GM18873 (cell line): ENCODE results near the gene CLIC3.

Experiments used
- ATAC-seq: cut with Tn5 transposase; IDR thresholded peaks from one replicate; pipeline ENCODE4 v1.9.1; 2021; ENCODE audit warnings: mild to moderate bottlenecking, moderate library complexity, moderate number of reproducible peaks; ENCODE audit not compliant: unreplicated experiment, low FRiP score

The CLIC3 gene

GRCh38 chr9:136983656-136984314, 12.6 kb downstream of the CLIC3 start:
- no peak for ATAC-seq

GRCh38 chr9:136983167-136983566, 13.2 kb downstream of the CLIC3 start:
- ATAC-seq = no peak

- no peak for ATAC-seq
Measured at GRCh38 chr9:136982232-136983051, 13.9 kb downstream of the CLIC3 start, which contains the start of gene LCNL1. Gene LCNL1 (plus strand): TSS chr9:136982993. CDS start chr9:136983587, 594 bp downstream.

GRCh38 chr9:136981588-136982231, 14.7 kb downstream of the CLIC3 start:
- no peak for ATAC-seq

GRCh38 chr9:136980669-136981478, 15.5 kb downstream of the CLIC3 start:
- ATAC-seq = no peak

- ATAC-seq = no peak
Measured at GRCh38 chr9:136979769-136980587, 16.4 kb downstream of the CLIC3 start.

DNA sequence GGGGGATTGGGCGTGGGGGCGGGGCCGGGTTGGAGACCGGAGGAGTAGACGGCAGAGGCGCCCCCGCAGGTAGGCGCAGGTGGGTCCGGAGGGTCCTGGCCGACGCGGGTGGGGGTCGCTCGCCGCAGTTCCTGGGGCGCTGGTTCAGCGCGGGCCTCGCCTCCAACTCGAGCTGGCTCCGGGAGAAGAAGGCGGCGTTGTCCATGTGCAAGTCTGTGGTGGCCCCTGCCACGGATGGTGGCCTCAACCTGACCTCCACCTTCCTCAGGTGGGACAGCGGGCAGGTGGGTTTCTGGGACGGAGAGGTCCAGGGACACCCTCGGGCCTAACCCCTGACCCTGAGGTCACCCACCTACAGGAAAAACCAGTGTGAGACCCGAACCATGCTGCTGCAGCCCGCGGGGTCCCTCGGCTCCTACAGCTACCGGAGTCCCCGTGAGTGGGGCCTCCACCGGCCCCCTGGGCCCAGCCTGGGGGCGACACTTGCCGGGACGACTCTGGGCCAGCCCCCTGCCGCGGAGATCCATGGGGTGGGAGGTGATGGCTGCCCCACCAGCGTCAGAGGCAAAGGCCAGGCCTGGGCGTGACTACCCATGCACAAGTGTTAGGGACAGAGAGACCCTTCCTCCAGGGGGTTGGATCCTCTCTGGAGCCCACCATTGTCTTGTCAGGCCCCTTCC, 17.4 kb downstream of the CLIC3 start:
- ATAC-seq = no peak

GRCh38 chr9:136978073-136978864, 18.1 kb downstream of the CLIC3 start:
- no peak for ATAC-seq

GRCh38 chr9:136977649-136978072, 18.7 kb downstream of the CLIC3 start:
- no peak for ATAC-seq

DNA sequence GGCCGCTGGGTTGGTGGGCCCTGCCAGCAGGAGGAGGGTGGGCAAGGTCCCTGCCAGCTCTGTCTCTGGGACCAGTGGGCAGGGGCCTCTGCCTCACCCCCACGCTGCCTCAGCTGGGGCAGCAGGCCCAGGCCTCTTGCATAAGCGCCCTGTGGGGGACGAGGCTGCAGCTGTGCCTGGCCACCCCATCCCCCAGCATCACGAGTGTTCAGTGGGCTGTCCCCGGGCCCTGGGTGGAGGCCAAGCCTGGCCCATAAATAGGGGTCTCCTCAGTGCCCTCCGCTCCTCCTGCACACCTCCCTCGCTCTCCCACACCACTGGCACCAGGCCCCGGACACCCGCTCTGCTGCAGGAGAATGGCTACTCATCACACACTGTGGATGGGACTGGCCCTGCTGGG, 19.1 kb downstream of the CLIC3 start, which contains the start of gene PTGDS:
Gene PTGDS (plus strand): TSS at position 282 of the 400 bp plus-strand sequence. CDS start 75 bp downstream, at position 357.
- no peak for ATAC-seq

DNA sequence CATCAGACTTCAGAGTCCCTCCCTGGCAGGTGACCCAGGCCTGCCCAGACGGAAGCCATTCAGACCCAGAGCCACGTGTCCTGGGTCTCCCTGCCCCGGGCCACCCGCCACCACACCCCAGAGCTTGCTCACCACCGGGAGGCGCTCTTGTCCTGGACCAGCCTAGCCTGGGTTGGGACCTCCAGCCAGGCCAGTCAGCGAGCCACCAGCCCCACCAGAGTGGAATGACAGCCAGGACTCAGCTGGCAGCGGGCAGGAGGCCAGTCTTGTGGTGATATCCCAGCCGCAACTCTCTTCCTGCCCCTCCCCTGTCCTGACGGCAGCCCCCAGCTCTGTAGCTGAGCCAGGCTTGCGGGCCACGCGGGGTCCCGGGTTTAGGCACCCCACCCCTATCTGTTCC, 20.7 kb downstream of the CLIC3 start:
- ATAC-seq = no peak

- ATAC-seq = no peak
Measured at GRCh38 chr9:136974817-136975535, 21.4 kb downstream of the CLIC3 start.

GRCh38 chr9:136973618-136974617, 22.4 kb downstream of the CLIC3 start:
- ATAC-seq = no peak

DNA sequence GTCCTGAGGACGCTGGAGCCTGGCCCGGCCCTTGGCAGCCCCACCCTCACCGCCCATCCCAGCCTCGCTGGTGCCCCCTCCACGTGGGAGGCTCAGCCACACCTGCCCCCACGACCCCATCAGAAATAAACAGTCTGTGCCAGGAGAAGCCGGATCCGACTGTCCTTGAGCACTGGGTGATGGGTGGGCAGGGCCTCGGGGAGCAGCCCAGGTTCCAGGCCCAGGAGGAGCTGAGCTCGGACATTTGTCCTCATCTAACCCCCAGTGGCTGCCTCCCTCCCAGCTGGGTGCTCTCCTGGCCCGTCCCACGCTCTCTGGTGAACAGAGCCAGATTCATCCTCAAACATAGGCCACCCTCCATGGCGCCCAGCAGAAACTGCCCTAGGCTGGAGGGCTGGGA, 23.6 kb downstream of the CLIC3 start:
- ATAC-seq = no peak

DNA sequence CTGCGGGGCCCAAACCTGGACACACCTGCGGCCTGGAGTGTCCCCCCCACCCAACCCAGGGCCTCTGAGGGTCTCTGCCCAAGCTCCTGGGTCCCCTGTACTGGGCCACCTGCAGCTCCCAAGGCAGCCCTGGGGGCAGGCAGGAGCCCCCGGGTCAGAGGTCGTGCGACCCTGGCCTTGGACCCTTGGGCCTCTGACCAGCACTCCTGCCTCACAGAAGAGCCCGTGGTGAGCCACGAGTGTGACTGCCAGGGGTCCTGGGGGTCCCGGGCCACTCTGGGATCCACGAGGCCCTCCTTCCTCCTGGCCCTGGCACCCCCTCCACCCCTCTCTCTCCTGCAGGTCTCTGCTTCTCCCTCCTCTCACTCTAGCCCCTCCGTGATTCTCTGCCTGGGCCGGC, 24.0 kb downstream of the CLIC3 start:
- ATAC-seq = no peak

DNA sequence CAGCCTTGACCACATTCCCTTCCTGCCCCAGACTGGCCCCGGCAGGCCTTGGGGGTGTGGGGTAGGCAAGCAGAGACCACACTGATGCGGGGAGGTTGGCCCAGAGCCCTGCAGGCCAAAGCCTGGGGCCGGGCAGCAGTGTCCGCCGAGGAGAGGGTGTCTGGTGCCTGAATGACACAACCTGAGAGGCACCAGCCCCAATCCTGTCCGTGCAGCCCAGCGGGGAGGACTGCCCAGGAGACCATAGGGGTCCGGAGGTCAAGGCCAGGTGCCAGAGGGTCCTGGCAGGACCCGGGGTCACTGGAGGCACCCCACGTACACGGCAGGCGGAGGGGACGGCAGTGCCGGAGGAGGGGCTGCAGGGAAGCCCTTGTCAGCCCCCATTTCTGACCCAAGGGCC, 24.6 kb downstream of the CLIC3 start:
- ATAC-seq = no peak
